IPS-15b (cell line): ENCODE data around the gene RBM6.
"Not testable (repeated sequence)": the region's sequence is repeated elsewhere in the genome, so short reads cannot be mapped to it uniquely, and the experiment has no call there.

ENCODE experiments used
- H3K27me3 ChIP-seq: one replicate; pipeline ENCODE4 v1.6.1; 2013; ENCODE audit warnings: low read length; ENCODE audit not compliant: control insufficient read depth, insufficient read depth
- H3K36me3 ChIP-seq: one replicate; pipeline ENCODE4 v1.6.1; 2013; ENCODE audit warnings: low read length; ENCODE audit not compliant: control insufficient read depth, insufficient read depth
- H3K4me1 ChIP-seq: one replicate; pipeline ENCODE4 v1.6.1; 2013; ENCODE audit warnings: mild to moderate bottlenecking, low read length; ENCODE audit not compliant: control insufficient read depth, insufficient read depth
- H3K4me3 ChIP-seq: one replicate; pipeline ENCODE4 v1.5.1; 2013; ENCODE audit warnings: low read depth, low read length
- H3K9ac ChIP-seq: one replicate; pipeline ENCODE4 v1.6.1; 2013; ENCODE audit warnings: low read depth, mild to moderate bottlenecking, low read length
- H3K9me3 ChIP-seq: one replicate; pipeline ENCODE4 v1.6.1; 2013; ENCODE audit warnings: mild to moderate bottlenecking, low read length; ENCODE audit not compliant: control insufficient read depth, insufficient read depth

The RBM6 gene

GRCh38 chr3:49939858-49940666, at the start of gene RBM6:
RBM6 (plus strand) TSS chr3:49940150; CDS start chr3:49962642, 22,492 bp downstream.
- H3K27me3 ChIP-seq, result no peaks in the 10 kb centered on the region
- H3K4me1 ChIP-seq, result no peaks in the 10 kb centered on the region
- H3K36me3 ChIP-seq, result no peaks in the 10 kb centered on the region
- H3K9ac ChIP-seq, result peak within 1 kb of the TSS; percentile 86
- H3K9me3 ChIP-seq, result no peaks in the 10 kb centered on the region
- H3K4me3 ChIP-seq, result peak within 1 kb of the TSS; percentile 91

GRCh38 chr3:49895791-49896190, 44.2 kb upstream of the RBM6 start:
- Histone ChIP-seq H3K4me1 (no peaks in the 10 kb centered on the region), H3K27me3 (no peaks in the 10 kb centered on the region), H3K4me3 (no peak overlapping the region), H3K9ac (no peak overlapping the region), H3K36me3 (no peaks in the 10 kb centered on the region), H3K9me3 (no peaks in the 10 kb centered on the region)

GRCh38 chr3:49896345-49896744, 43.6 kb upstream of the RBM6 start:
- Histone ChIP-seq H3K9ac (no peak overlapping the region), H3K4me1 (no peaks in the 10 kb centered on the region), H3K27me3 (no peaks in the 10 kb centered on the region)

GRCh38 chr3:49898991-49899390, 41.0 kb upstream of the RBM6 start:
- no peak overlapping the region for H3K4me3 ChIP-seq
- no peaks in the 10 kb centered on the region for H3K36me3 ChIP-seq
- no peaks in the 10 kb centered on the region for H3K4me1 ChIP-seq
- H3K9me3 ChIP-seq, result no peaks in the 10 kb centered on the region
- no peak overlapping the region for H3K9ac ChIP-seq
- no peaks in the 10 kb centered on the region for H3K27me3 ChIP-seq

More at GRCh38 chr3:49896345-49896744, 43.6 kb upstream of the RBM6 start:
- H3K4me3 ChIP-seq, result no peak overlapping the region
- no peaks in the 10 kb centered on the region for H3K36me3 ChIP-seq
- H3K9me3 ChIP-seq, result no peaks in the 10 kb centered on the region

GRCh38 chr3:49899815-49900214, 40.1 kb upstream of the RBM6 start:
- Histone ChIP-seq H3K4me3 (no peak overlapping the region), H3K27me3 (no peaks in the 10 kb centered on the region), H3K36me3 (no peaks in the 10 kb centered on the region), H3K9me3 (no peaks in the 10 kb centered on the region), H3K9ac (no peak overlapping the region), H3K4me1 (no peaks in the 10 kb centered on the region)

- Histone ChIP-seq H3K4me1 (peaks cover 1% of the 10 kb centered on the region), H3K27me3 (no peaks in the 10 kb centered on the region), H3K4me3 (no peak overlapping the region), H3K36me3 (no peaks in the 10 kb centered on the region), H3K9me3 (no peaks in the 10 kb centered on the region), H3K9ac (no peak overlapping the region)
Measured at GRCh38 chr3:49900491-49901153, 39.3 kb upstream of the RBM6 start.

GRCh38 chr3:49901366-49902339, 38.3 kb upstream of the RBM6 start:
- Histone ChIP-seq H3K4me1 (peaks cover 6% of the 10 kb centered on the region), H3K36me3 (no peaks in the 10 kb centered on the region), H3K9me3 (no peaks in the 10 kb centered on the region), H3K4me3 (no peak overlapping the region), H3K27me3 (no peaks in the 10 kb centered on the region), H3K9ac (no peak overlapping the region)

- Histone ChIP-seq H3K4me3 (no peak overlapping the region), H3K4me1 (peaks cover 8% of the 10 kb centered on the region), H3K9me3 (no peaks in the 10 kb centered on the region), H3K9ac (no peak overlapping the region), H3K27me3 (no peaks in the 10 kb centered on the region), H3K36me3 (no peaks in the 10 kb centered on the region)
Measured at GRCh38 chr3:49902511-49903345, 37.2 kb upstream of the RBM6 start.

- peaks cover 11% of the 10 kb centered on the region for H3K4me1 ChIP-seq
- H3K9ac ChIP-seq, result no peak within 1 kb of the TSS
- no peaks in the 10 kb centered on the region for H3K36me3 ChIP-seq
- H3K4me3 ChIP-seq, result peak within 1 kb of the TSS; percentile 30
- no peaks in the 10 kb centered on the region for H3K9me3 ChIP-seq
- H3K27me3 ChIP-seq, result no peaks in the 10 kb centered on the region
Measured at GRCh38 chr3:49903451-49904424, 36.2 kb upstream of the RBM6 start, which contains the start of gene MST1R. MST1R (minus strand) TSS chr3:49903873; CDS start chr3:49903609, 264 bp downstream.

- H3K9ac ChIP-seq, H3K36me3 ChIP-seq, H3K9me3 ChIP-seq, H3K27me3 ChIP-seq, H3K4me3 ChIP-seq: not testable (repeated sequence)
- H3K4me1 ChIP-seq, result peaks cover 11% of the 10 kb centered on the region
Measured at GRCh38 chr3:49904448-49904847, 35.5 kb upstream of the RBM6 start.
